Stomach (tissue), 9 donors: ENCODE measurements around the gene CCN6. TPM values are rescaled to one million over a fixed set of nuclear protein-coding genes. Genes with fewer than 3 reads are reported as not detected.

Source experiments
- DNase-seq, 2 donors: peaks; one replicate each; pipeline versions ENCODE4 v3.0.0 to v3.0.0-alpha.2; 2013 to 2019
- H3K27ac ChIP-seq, 5 donors: fragments of 200-600 bp in 4 of 5; sonication (generic) in 4 of 5; one replicate each; pipeline ENCODE4 v1.5.1; 2013 to 2019; ENCODE audit warnings: mild to moderate bottlenecking in 1 of 5, moderate library complexity in 1 of 5
- H3K27me3 ChIP-seq, 3 donors: fragments of 200-600 bp; sonication (generic); one replicate each; pipeline ENCODE4 v1.5.1; 2017 to 2019; ENCODE audit warnings: mixed run types in 1 of 3
- H3K36me3 ChIP-seq, 4 donors: fragments of 200-600 bp; sonication (generic); 1 replicate in 3 of 4; 2 replicates in 1 of 4; pipeline ENCODE4 v1.5.1; 2016 to 2019
- H3K4me1 ChIP-seq, 4 donors: fragments of 200-600 bp; sonication (generic); one replicate each; pipeline ENCODE4 v1.5.1; 2016 to 2019
- H3K4me3 ChIP-seq, 4 donors: fragments of 200-600 bp; sonication (generic) in 3 of 4; one replicate each; pipeline ENCODE4 v1.5.1; 2016 to 2019; ENCODE audit warnings: mild to moderate bottlenecking in 1 of 4
- H3K9me3 ChIP-seq, 4 donors: fragments of 200-600 bp; sonication (generic); one replicate each; pipeline ENCODE4 v1.5.1; 2016 to 2019
- EP300 ChIP-seq: sonication (generic); formaldehyde crosslinking; IDR thresholded peaks from one replicate; pipeline ENCODE4 v1.6.1; 2017; ENCODE audit warnings: antibody characterized with exemption
- POLR2A ChIP-seq, 4 donors: fragments of 450-650 bp; IDR thresholded peaks; one replicate each; pipeline ENCODE4 v1.6.1; 2016; ENCODE audit warnings: antibody characterized with exemption in 4 of 4, control low read depth in 2 of 4, mild to moderate bottlenecking in 1 of 4, moderate library complexity in 1 of 4
- POLR2AphosphoS5 ChIP-seq, 3 donors: sonication (generic); formaldehyde crosslinking; IDR thresholded peaks; one replicate each; pipeline ENCODE4 v1.6.1; 2016; ENCODE audit warnings: antibody characterized with exemption in 3 of 3
- WGBS, 5 donors: extraction: QIAGEN DNeasy Blood & Tissue Kit in 3 of 5; methylation state at CpG; one replicate each; pipeline versions ENCODE4 v1.1.5 to v1.1.7; 2013 to 2018; 5-methylcytosine and 5-hydroxymethylcytosine counted together
- intact Hi-C: fragments of 100-400 bp; cut with DNase I; formaldehyde crosslinking; loops from one replicate; pipeline ENCODE4 v1.15.1; 2023; ENCODE audit warnings: low total_unique reads
- polyA plus RNA-seq, 3 donors: library from polyadenylated mRNA; stranded (reverse); fragments of 200-250 nt; gene quantifications; one replicate each; pipeline ENCODE4 v1.2.3, GENCODE V29; 2013
- total RNA-seq, 5 donors: library from RNA; depleted of rRNA; stranded (reverse); fragments of >200 nt; gene quantifications; one replicate each; pipeline versions ENCODE4 v1.1.0 to v1.2.3, GENCODE V29; 2014 to 2016
- TF ChIP-seq, protein P1 (sequence below), 7 experiments: fragments of 450-650 bp in 4 of 7; fragments of 200-600 bp in 3 of 7; sonication (generic) in 3 of 7; IDR thresholded peaks; one replicate each; pipeline ENCODE4 v1.5.1; 2016 to 2019; ENCODE audit warnings: antibody characterized with exemption in 7 of 7, control low read depth in 2 of 7, mild to moderate bottlenecking in 1 of 7
- donor health status: healthy with polysubstance abuse.
- donor health status: Bipolar disorder and iron deficiency.
- donor health status: healthy.

The CCN6 gene
- total and polyA plus RNA-seq, 8 donors = not detected

DNA sequence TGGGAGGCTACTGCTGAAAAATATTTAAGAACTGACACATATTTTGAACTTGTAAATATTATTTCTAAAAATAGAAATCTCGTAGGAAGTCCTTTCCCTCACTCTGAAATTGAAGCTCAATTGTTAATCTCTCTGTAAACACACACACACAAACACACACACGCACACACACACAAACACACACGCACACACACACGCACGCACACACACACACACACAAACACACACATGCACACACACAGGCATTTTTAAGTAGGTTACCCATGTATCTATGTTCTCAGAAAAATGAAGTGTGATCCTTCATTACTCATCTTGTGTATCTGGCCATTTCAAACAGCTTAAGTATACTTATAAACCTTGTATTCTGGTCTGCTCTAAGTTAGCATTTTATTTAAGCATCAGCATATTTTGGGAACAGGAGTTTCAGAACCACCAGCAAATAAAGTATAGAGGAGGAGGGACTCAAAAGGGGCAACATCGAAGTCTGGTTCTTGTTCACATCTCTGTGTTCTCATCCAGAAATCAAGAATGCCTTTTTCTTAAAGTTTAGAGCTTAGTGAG lies 11.6 kb downstream of the CCN6 start:
- no peaks in the 10 kb centered on the region for H3K4me1 ChIP-seq
- no peaks in the 10 kb centered on the region for H3K27me3 ChIP-seq
- intact Hi-C loops = no loop called here
- H3K27ac ChIP-seq = no peak overlapping the region
- no peaks in the 10 kb centered on the region for H3K9me3 ChIP-seq
- TF ChIP-seq EP300 (no peak), POLR2AphosphoS5 (IDR thresholded peaks at IDR 0.05) (no peak), POLR2A (IDR thresholded peaks at IDR 0.05) (no peak)
- TF ChIP-seq, protein P1, sequence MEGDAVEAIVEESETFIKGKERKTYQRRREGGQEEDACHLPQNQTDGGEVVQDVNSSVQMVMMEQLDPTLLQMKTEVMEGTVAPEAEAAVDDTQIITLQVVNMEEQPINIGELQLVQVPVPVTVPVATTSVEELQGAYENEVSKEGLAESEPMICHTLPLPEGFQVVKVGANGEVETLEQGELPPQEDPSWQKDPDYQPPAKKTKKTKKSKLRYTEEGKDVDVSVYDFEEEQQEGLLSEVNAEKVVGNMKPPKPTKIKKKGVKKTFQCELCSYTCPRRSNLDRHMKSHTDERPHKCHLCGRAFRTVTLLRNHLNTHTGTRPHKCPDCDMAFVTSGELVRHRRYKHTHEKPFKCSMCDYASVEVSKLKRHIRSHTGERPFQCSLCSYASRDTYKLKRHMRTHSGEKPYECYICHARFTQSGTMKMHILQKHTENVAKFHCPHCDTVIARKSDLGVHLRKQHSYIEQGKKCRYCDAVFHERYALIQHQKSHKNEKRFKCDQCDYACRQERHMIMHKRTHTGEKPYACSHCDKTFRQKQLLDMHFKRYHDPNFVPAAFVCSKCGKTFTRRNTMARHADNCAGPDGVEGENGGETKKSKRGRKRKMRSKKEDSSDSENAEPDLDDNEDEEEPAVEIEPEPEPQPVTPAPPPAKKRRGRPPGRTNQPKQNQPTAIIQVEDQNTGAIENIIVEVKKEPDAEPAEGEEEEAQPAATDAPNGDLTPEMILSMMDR (IDR thresholded peaks at IDR 0.05) = no peak
- no peak overlapping the region for H3K4me3 ChIP-seq
- 43 to 60% (median 47%) methylated on average over 6 of the region's 6 CpGs for WGBS, 5 donors
- H3K36me3 ChIP-seq = peaks cover 0 to 16% (median 12%) of the 10 kb centered on the region in 4 donors
- no peak for DNase-seq

DNA sequence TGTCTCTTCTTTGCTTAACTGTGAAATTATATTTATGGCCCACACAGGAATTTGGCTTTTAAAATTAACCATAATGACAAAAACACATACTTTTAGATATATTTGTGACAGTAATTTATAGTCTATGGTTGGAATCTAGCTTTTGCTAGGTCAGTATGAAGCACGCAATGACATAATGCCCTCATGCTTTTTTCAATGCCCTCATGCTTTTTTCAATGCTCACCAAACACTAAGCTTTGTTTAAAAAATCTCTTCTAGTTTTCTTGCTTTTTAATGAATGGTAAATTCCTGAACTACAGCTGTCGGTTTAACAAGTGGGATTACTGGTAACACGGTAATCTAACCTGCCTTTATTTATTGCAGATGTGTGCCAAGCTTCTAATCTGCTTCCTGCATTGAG lies 12.7 kb downstream of the CCN6 start:
- Histone ChIP-seq H3K36me3 (peaks cover 0 to 27% (median 23%) of the 10 kb centered on the region in 4 donors), H3K9me3 (no peaks in the 10 kb centered on the region), H3K27me3 (no peaks in the 10 kb centered on the region), H3K4me1 (no peaks in the 10 kb centered on the region), H3K27ac (no peak overlapping the region), H3K4me3 (no peak overlapping the region)
- TF ChIP-seq POLR2AphosphoS5 (IDR thresholded peaks at IDR 0.05) (no peak), POLR2A (IDR thresholded peaks at IDR 0.05) (no peak), EP300 (no peak)
- TF ChIP-seq, protein P1 (IDR thresholded peaks at IDR 0.05) = no peak
- intact Hi-C loops = no loop called here
- WGBS, 5 donors = 42 to 60% (median 51%) methylated on average over 3 of the region's 3 CpGs
- DNase-seq = no peak

DNA sequence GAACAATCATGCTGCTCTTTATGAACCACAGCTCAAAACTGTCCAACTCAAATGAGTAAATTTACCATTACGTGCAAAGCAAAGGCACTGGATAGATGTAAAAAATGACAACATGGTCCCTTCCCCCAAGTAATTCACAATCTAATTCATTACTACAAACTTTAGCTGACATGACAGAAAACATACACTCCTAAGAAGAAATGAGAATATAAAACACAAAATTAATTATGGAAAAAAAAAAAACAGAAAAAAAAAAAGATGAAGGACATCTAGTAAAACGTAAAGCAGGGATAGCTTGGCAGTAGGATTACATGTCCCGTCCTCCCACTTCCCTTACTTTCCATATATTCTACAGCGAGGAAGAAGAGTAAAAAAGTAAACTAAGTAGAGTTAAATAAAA lies 27.7 kb downstream of the CCN6 start:
- no peak overlapping the region for H3K27ac ChIP-seq
- TF ChIP-seq POLR2A (IDR thresholded peaks at IDR 0.05) (no peak), POLR2AphosphoS5 (IDR thresholded peaks at IDR 0.05) (no peak), EP300 (no peak)
- TF ChIP-seq, protein P1 (IDR thresholded peaks at IDR 0.05) = no peak
- peaks cover 8 to 72% (median 62%) of the 10 kb centered on the region in 4 donors for H3K36me3 ChIP-seq
- H3K9me3 ChIP-seq = no peaks in the 10 kb centered on the region
- H3K4me3 ChIP-seq = no peak overlapping the region
- intact Hi-C loops = no loop called here
- H3K27me3 ChIP-seq = no peaks in the 10 kb centered on the region
- WGBS, 5 donors = 88 to 95% (median 93%) methylated on average over 4 of the region's 4 CpGs
- peaks cover 0 to 23% (median 11%) of the 10 kb centered on the region in 4 donors for H3K4me1 ChIP-seq
- no peak for DNase-seq

DNA sequence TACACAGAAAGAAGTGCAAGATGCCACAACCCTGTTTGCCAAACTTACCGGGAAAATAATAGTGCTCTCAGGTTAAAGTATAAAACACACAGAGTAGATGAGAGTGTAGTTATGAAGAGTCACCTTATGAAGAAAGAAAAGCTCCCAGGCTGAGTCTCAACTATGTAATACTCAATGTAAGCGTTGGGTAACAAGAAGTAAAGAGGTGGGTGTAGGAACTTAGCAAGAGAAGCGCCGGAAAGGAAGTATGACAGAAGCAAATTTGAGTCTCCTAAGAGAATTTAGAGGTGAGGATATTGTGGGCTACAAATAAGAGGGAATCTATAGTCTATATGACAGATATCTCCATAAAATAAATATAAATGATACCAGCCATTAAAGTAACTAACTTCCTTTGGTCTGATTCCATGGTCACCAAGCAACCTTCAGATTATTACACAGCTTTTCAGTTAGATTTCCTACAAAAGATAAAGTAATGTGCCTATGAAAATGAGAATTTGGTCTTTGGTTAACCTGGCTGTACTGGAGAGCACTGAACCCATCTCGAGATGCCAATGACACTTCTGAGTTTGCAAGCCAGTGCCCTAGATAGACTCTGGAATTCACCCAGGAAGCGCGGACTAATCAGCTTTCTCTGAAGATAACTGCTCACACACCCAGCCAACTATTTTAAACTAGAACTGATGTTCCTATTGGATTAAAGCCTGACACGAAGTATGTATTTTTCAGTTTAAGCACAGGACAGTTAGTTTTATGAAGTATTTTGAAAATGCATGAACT lies 31.6 kb downstream of the CCN6 start:
- 65 to 74% (median 65%) methylated on average over 8 of the region's 8 CpGs for WGBS, 5 donors
- Histone ChIP-seq H3K4me1 (peaks cover 0 to 34% (median 17%) of the 10 kb centered on the region in 4 donors), H3K36me3 (peaks cover 4 to 34% (median 24%) of the 10 kb centered on the region in 4 donors), H3K27me3 (no peaks in the 10 kb centered on the region), H3K9me3 (no peaks in the 10 kb centered on the region), H3K4me3 (no peak overlapping the region), H3K27ac (no peak overlapping the region)
- intact Hi-C loops = no loop called here
- TF ChIP-seq, protein P1 (IDR thresholded peaks at IDR 0.05) = no peak
- TF ChIP-seq POLR2AphosphoS5 (IDR thresholded peaks at IDR 0.05) (no peak), POLR2A (IDR thresholded peaks at IDR 0.05) (no peak), EP300 (no peak)
- DNase-seq = no peak
